ENCODE results near the gene H6PD.

Gene H6PD

GRCh38 chr1:9269721-9270120 is 35.1 kb downstream of the H6PD start:
- TF ChIP-seq CTCF (IDR thresholded peaks at IDR 0.05; ENCODE audit: insufficient read depth, low read depth, low read length, missing control alignments), result no peak
- DNase-seq (ENCODE audit: low read depth), result no peak
- H3K4me3 ChIP-seq (ENCODE audit: low read length), result no peak overlapping the region

GRCh38 chr1:9270290-9270883 is 35.8 kb downstream of the H6PD start:
- peak; percentile 48 for DNase-seq (ENCODE audit: low read depth)
- no peak overlapping the region for H3K4me3 ChIP-seq (ENCODE audit: low read length)

GRCh38 chr1:9271283-9271682 is 36.7 kb downstream of the H6PD start:
- H3K4me3 ChIP-seq (ENCODE audit: low read length), result no peak overlapping the region
- no peak for DNase-seq (ENCODE audit: low read depth)
- no peak for TF ChIP-seq CTCF (IDR thresholded peaks at IDR 0.05; ENCODE audit: insufficient read depth, low read depth, low read length, missing control alignments)

More at GRCh38 chr1:9270290-9270883, 35.8 kb downstream of the H6PD start:
- no peak for TF ChIP-seq CTCF (IDR thresholded peaks at IDR 0.05; ENCODE audit: insufficient read depth, low read depth, low read length, missing control alignments)

GRCh38 chr1:9271861-9272595 is 37.5 kb downstream of the H6PD start:
- H3K4me3 ChIP-seq (ENCODE audit: low read length), result no peak overlapping the region
- DNase-seq (ENCODE audit: low read depth), result no peak
- TF ChIP-seq CTCF (IDR thresholded peaks at IDR 0.05; ENCODE audit: insufficient read depth, low read depth, low read length, missing control alignments), result no peak

- DNase-seq (ENCODE audit: low read depth), result no peak
- no peak overlapping the region for H3K4me3 ChIP-seq (ENCODE audit: low read length)
- TF ChIP-seq CTCF (IDR thresholded peaks at IDR 0.05; ENCODE audit: insufficient read depth, low read depth, low read length, missing control alignments), result no peak
Measured at GRCh38 chr1:9273177-9273576, 38.6 kb downstream of the H6PD start.

- TF ChIP-seq CTCF (IDR thresholded peaks at IDR 0.05; ENCODE audit: insufficient read depth, low read depth, low read length, missing control alignments), result no peak
- H3K4me3 ChIP-seq (ENCODE audit: low read length), result no peak overlapping the region
- no peak for DNase-seq (ENCODE audit: low read depth)
Measured at GRCh38 chr1:9275161-9275560, 40.6 kb downstream of the H6PD start.

Measured in epithelial cell of esophagus (primary cell).